Activated naive CD4-positive, alpha-beta T cell (primary cell): ENCODE results near the gene TAX1BP3.
"Not testable (repeated sequence)": the region's sequence is repeated elsewhere in the genome, so short reads cannot be mapped to it uniquely, and the experiment has no call there.

ENCODE experiments used
- DNase-seq, 4 experiments: peaks; one replicate each; lab custom pipeline; 2025; lab: John Stamatoyannopoulos, UW

TAX1BP3 gene

GRCh38 chr17:3668279-3669084 lies at the start of gene TAX1BP3, which contains the start of gene EMC6:
Gene TAX1BP3, minus strand, starts transcription at chr17:3668578. Its CDS starts 52 bp downstream, at chr17:3668526.
Gene EMC6, plus strand, starts transcription at chr17:3668812. Its CDS starts 335 bp downstream, at chr17:3669147.
- peak; percentile 95 to 99 (median 98) for DNase-seq

DNA sequence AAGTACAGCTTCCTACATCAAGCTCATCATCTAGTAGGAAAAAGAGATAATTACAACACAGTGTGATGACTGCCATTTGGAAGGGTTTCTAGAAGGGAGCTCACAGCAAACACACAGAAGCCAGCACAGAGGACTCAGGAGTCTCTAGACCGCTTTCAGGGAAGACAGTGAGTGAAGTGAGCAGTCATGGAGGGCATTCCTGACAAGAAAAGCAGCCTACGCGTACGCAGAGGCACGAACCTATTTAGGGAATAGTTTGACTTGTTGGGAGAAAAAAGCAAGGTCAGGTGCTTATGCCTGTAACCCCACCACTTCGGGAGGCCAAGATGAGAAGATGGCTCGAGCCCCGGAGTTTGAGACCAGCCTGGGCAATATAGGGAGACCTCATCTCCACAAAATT lies 46.9 kb upstream of the TAX1BP3 start:
- DNase-seq: no peak

- DNase-seq: no peak
These were observed 44.6 kb upstream of the TAX1BP3 start for GRCh38 chr17:3712811-3713463.

- DNase-seq: peak in 2 of 4 experiments; percentile 31 to 43
These were observed 42.6 kb upstream of the TAX1BP3 start for GRCh38 chr17:3710951-3711383.

DNA sequence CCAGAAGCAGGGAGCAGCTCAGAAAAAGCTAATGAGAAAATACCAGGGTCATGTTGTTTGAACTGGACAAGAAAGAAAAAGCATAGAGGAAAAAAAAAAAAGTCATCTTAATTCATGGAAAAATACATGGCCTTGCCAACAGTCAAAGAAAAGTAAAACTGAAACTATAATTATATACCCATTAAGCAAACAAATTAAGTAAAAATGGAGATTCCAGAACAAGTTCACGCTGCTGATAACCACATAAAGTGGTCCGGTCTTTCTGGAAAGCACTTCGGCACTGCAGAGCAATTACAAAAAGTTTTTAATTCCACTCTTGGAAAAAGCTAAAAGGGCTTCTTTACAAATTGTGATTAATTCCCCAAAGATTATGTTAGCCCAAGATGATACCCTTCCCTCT lies 40.0 kb upstream of the TAX1BP3 start:
- no peak for DNase-seq

DNA sequence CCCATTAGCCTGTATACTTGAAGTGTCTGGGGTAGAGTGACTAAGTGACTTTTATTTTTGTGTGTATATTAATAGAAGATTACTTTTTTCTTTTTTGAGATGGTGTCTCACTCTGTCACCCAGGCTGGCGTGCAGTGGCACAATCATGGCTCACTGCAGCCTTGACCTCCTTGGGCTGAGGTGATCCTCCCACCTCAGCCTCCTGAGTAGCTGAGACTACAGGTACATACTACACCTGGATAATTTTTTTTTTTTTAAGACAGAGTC lies 37.3 kb upstream of the TAX1BP3 start:
- DNase-seq: not testable (repeated sequence)

DNA sequence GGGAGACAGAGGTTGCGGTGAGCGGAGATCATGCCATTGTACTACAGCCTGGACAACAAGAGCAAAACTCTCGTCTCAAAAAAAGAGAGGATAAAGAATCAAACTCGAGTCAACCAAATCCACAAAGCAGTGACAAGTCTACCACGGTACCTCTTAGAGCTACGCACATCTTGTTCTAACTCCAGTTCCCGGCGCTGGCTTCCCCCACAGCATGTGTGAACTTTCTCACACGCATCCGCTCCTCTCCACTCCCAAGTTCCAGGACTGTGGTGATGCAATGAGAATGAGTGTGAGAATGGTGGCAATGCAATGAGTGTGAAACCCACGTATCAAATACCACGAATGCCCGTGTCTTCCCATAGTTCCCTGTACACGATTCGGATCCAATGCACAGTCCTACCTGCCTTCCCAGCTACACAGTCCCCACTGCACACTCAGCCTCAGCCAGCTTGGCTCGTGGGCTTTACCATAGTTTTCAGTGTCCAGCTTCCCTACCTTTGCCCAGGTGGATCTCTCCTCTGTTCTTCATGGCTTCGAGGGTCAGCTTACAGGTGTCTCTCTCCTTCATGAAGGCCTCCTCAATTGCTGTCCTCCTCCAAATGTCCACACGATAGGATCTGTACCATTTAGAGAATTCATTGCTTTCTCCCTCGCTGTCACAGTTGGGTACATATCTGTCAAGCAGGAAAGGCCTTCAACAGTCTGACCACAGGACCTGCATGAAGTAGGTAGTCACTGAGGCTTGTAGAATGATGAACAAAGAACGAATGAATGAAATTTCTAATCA lies 36.7 kb upstream of the TAX1BP3 start:
- DNase-seq: no peak

DNA sequence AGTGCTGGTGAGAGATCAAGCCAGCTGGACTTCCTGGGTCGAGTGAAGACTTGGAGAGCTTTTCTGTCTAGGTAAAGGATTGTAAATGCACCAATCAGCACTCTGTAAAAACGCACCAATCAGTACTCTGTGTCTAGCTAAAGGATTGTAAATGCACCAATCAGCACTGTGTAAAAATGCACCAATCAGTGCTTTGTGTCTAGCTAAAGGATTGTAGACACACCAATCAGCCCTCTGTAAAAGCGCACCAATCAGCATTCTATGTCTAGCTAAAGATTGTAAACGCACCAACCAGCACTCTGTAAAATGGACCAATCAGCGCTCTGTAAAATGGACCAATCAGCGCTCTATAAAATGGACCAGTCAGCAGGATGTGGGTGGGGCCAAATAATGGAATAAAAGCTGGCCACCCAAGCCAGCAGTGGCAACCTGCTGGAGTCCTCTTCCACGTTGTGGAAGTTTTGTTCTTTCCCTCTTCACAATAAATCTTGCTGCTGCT lies 33.7 kb upstream of the TAX1BP3 start:
- DNase-seq: not testable (repeated sequence)

DNA sequence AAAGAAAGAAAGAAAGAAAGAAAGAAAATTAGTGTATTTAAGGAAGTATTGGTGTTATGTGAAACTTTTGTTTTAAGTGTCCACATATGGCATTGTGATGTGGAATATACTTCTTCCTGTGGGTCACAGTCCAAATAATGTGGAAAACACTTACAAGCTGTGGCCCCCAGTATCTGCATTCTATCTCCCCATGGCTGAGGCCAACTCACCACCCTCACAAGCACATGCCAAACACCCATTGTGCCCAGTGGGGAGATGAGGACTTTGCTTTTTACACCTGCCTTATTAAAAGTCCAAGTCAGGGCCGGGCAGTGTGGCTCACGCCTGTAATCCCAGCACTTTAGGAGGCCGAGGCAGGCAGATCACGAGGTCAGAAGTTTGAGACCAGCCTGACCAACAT lies 31.6 kb upstream of the TAX1BP3 start:
- DNase-seq: no peak

- no peak for DNase-seq
These were observed 29.8 kb upstream of the TAX1BP3 start for GRCh38 chr17:3698139-3698538.

- DNase-seq: no peak
These were observed 28.7 kb upstream of the TAX1BP3 start for GRCh38 chr17:3697103-3697476.

- DNase-seq: peak in 1 of 4 experiments; percentile 35
These were observed 27.5 kb upstream of the TAX1BP3 start, which contains the start of gene P2RX5 for GRCh38 chr17:3695723-3696411. Gene P2RX5, minus strand, starts transcription at chr17:3696155. Its CDS starts 150 bp downstream, at chr17:3696005.

GRCh38 chr17:3695129-3695722 lies 26.8 kb upstream of the TAX1BP3 start:
- DNase-seq: no peak

DNA sequence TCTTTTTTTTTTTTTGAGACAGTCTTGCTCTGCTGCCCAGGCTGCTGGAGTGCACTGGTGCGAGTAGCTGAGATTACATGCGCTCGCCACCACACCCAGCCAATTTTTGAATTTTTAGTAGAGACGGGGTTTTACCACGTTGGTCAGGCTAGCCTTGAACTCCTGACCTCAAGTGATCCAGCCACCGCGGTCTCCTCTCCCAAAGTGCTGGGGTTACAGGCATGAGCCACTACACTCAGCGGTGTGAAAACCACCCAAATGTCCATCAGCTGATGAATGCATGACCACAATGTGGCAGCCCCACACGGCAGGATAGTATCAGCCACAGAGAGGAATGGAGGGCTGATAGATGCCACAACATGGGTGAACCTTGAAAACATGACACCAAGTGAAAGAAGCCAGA lies 25.5 kb upstream of the TAX1BP3 start:
- no peak for DNase-seq

DNA sequence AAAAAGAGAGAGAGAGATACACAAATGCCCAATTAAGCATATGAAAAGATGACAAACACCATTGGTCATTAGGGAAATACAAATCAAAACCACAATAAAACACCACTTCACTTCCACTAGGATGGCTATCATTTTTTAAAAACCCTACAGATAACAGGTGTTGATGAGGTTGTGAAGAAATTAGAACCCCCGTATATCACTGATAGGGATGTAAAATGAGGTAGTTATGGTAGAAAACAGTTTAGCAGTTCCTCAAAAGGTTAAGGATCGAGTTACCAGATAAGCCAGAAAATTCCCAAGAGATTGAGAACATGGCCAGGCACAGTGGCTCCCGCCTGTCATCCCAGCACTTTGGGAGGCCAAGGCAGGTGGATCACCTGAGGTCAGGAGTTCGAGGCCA lies 24.8 kb upstream of the TAX1BP3 start:
- DNase-seq: no peak

DNA sequence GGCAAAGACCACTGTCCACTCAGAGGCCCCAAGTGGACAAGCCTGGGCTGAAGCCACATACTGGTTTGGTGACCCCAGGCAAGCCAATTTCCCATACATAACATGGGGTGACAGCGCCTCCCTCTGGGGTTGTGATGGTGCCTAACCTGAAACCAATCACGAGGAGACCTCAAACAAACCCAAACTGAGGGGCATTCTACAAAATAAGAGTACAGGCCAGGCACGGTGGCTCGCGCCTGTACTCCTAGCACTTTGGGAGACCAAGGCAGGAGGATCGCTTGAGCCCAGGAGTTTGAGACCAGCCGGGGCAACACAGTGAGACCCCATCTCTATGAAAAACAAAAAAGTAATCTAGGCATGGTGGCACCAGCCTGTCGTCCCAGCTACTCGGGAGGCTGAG lies 24.0 kb upstream of the TAX1BP3 start:
- no peak for DNase-seq

- DNase-seq: no peak
These were observed 23.3 kb upstream of the TAX1BP3 start for GRCh38 chr17:3691617-3692067.

DNA sequence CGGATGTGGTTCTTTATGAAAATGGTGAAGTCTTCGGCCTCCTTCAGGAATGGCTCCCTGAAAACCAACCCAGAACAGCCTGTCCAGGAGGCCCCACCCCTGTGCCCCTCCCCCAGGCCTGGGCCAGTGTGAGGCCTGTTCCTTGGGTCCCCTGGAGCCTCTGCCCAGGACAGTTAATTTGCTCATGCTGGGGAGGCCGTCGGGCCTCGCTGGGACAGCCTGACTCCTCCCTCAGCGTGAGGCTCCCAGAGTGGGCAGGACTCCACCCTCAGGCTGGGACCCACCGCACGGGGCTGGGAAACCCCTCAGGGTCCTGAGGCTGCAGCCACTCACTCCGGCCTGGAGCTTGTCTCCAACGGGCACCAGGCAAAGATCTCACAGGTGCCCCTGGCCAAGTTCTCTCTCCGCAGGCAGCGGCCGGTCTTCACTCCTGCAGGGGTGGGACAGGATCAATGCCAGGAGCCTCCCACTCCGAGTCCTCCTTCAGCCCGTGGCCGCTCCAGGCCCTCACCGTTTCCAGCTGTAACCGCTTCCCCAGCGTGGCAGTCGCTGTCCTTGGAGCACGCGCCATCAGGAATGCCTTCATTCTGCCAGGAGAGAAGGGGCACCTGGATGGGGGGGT lies 21.8 kb upstream of the TAX1BP3 start:
- DNase-seq: no peak

DNA sequence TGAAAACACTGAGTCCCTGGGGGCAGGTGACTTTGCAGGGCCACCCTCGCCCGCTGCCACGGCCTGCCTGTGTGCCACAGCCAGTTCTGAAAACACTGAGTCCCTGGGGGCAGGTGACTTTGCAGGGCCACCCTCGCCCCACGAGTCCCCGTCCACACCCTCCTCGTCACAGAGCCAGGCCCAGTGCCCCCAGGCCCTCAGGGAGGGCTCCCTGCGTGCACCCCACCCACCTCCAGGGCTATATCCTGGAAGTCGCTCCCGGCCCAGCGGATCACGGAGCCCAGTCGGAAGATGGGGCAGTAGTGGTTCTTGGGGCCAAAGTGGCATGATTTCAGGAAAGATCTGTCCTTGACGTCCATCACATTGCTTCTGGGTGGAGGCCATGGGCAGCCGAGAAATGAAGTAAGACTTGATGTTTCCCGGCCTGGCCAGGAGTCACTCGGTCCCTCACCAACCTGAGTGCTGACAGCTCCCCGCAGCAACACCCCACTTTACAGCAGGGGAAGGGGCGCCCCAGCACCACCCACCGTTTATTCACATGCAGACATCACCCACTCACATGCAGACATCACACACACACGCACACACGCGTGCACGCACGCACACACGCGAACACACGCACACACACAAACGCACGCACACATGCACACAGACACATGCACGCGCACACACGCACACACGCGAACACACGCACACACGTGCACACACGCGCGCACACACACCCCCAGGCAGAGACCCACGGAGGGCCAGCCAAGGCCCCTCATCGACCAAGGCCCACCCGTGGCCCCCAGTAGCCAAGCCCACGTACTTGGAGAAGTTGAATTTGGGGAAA lies 21.1 kb upstream of the TAX1BP3 start:
- no peak for DNase-seq

DNA sequence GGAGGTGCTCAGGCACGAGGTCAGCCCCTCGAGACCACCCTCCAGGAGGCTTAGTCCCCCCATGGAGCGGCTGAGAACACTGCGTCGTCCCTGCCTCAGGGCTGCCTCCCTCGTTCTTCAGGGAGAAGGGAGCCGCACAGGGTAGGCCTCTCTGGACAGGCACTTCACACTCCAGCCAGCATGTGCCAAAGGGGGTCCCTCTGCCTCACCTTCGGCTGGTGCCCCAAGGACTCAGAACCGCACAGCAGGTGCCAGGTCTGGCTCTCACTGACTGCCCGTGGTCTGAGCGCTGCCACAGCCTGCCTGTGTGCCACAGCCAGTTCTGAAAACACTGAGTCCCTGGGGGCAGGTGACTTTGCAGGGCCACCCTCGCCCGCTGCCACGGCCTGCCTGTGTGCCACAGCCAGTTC lies 20.5 kb upstream of the TAX1BP3 start:
- no peak for DNase-seq
